Upper lobe of left lung (tissue), 6 donors: ENCODE measurements around the gene TIPARP. TPM values are rescaled to one million over a fixed set of nuclear protein-coding genes. Genes with fewer than 3 reads are reported as not detected.

Experiments
- ATAC-seq, 2 donors: fragments of 200-7000 bp; cut with Tn5 transposase; one replicate each; pipeline ENCODE4 v1.9.1; 2022; ENCODE audit warnings: mild to moderate bottlenecking in 2 of 2, moderate library complexity in 2 of 2; ENCODE audit not compliant: low FRiP score in 2 of 2
- DNase-seq, 2 donors: peaks; one replicate each; pipeline ENCODE4 v3.0.0-alpha.2; 2019 to 2020
- H3K27ac ChIP-seq, 4 donors: fragments of 200-600 bp; sonication (generic); one replicate each; pipeline ENCODE4 v1.5.1; 2016 to 2019
- H3K27me3 ChIP-seq, 4 donors: fragments of 200-600 bp; sonication (generic); one replicate each; pipeline ENCODE4 v1.5.1; 2017 to 2019
- H3K36me3 ChIP-seq, 4 donors: fragments of 200-600 bp; sonication (generic); one replicate each; pipeline ENCODE4 v1.5.1; 2016 to 2019
- H3K4me1 ChIP-seq, 4 donors: fragments of 200-600 bp; sonication (generic); one replicate each; pipeline ENCODE4 v1.5.1; 2018 to 2019
- H3K4me3 ChIP-seq, 4 donors: fragments of 200-600 bp; sonication (generic); one replicate each; pipeline ENCODE4 v1.5.1; 2017 to 2019; ENCODE audit warnings: mild to moderate bottlenecking in 2 of 4, moderate library complexity in 1 of 4
- H3K9me3 ChIP-seq, 4 donors: fragments of 200-600 bp; sonication (generic); one replicate each; pipeline ENCODE4 v1.5.1; 2018 to 2019
- CTCF ChIP-seq, 6 experiments: fragments of 450-650 bp in 4 of 6; fragments of 200-600 bp in 2 of 6; sonication (generic) in 2 of 6; IDR thresholded peaks; one replicate each; pipeline ENCODE4 v1.5.1; 2016 to 2019; ENCODE audit warnings: antibody characterized with exemption in 6 of 6
- EP300 ChIP-seq, 4 donors: sonication (generic); formaldehyde crosslinking; IDR thresholded peaks; one replicate each; pipeline ENCODE4 v1.5.1; 2017; ENCODE audit warnings: antibody characterized with exemption in 4 of 4, control low read depth in 2 of 4
- POLR2A ChIP-seq, 4 donors: fragments of 450-650 bp; IDR thresholded peaks; one replicate each; pipeline ENCODE4 v1.5.1; 2016 to 2017; ENCODE audit warnings: antibody characterized with exemption in 4 of 4, mild to moderate bottlenecking in 2 of 4
- POLR2AphosphoS5 ChIP-seq, 2 donors: sonication (generic); formaldehyde crosslinking; IDR thresholded peaks; one replicate each; pipeline ENCODE4 v1.5.1; 2017; ENCODE audit warnings: antibody characterized with exemption in 2 of 2
- WGBS, 2 donors: methylation state at CpG; one replicate each; pipeline ENCODE4 v1.1.5; 2017 to 2018; 5-methylcytosine and 5-hydroxymethylcytosine counted together
- total RNA-seq, 6 donors: library from RNA; depleted of rRNA in 4 of 6; stranded (reverse); fragments of >200 nt in 4 of 6; gene quantifications; one replicate each; pipeline versions ENCODE4 v1.1.0 to v1.2.1, GENCODE V29; 2016 to 2021
- donor health status: DM: no; HTN: no; CAD: no; lungs with moderate emphysema.
- donor health status: DM: no; HTN: yes; CAD: no; lungs with severe emphysema.

TIPARP gene
- total RNA-seq, 6 donors from 2014 or later: 21.5 to 84.7 (median 50.6) TPM

GRCh38 chr3:156749244-156749643 is 74.9 kb downstream of the TIPARP start:
- no peak for DNase-seq
- no peaks in the 10 kb centered on the region for H3K36me3 ChIP-seq

DNA sequence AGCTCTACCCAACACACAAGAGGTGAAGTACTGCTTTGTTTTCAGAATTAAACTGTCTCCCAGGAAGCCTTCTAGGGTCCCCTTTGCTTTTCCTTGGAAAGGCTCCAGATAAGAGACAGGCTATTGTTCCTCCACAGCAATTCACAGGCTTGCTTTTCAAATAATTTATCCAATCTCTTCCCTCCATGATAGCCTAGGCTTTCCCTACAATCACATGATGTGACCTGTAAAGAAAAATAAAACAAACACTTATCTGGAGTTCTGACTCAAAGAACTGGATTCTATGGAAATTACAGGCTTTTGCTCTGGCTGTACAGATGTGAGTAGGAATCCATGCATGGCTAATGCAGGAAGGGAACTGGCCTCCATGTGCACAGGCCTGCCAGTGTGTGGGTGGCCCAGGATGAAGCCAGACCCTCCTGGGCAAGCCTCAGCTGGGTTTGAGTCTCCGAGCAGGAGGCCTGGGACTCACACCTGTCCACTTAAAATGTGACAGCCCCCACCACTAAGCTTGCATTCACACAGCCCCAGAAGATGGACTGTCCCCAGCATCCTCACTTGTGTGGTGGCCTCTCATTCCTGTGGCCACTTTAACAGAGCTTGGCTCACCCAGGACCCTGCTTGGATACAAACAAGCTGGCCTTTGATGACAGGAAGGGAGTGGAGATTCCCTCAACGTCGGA is 75.9 kb downstream of the TIPARP start:
- DNase-seq (peak in 1 of 2 donors; percentile 14), ATAC-seq (peak; percentile 16 to 70)
- Histone ChIP-seq H3K36me3 (no peaks in the 10 kb centered on the region), H3K9me3 (no peaks in the 10 kb centered on the region), H3K27ac (peak overlapping the region in 2 of 4 donors; percentile 24 to 27), H3K4me3 (no peak overlapping the region), H3K4me1 (peaks cover 0 to 11% (median 7%) of the 10 kb centered on the region in 4 donors), H3K27me3 (no peaks in the 10 kb centered on the region)
- no peak for TF ChIP-seq POLR2A (IDR thresholded peaks at IDR 0.05)
- no peak for TF ChIP-seq POLR2AphosphoS5 (IDR thresholded peaks at IDR 0.05)
- TF ChIP-seq CTCF (IDR thresholded peaks at IDR 0.05): no peak
- no peak for TF ChIP-seq EP300 (IDR thresholded peaks at IDR 0.05)
- whole genome bisulfite sequencing, 2 donors: 29 to 39% methylated on average over 3 of the region's 3 CpGs

More at GRCh38 chr3:156749244-156749643, 74.9 kb downstream of the TIPARP start:
- Histone ChIP-seq H3K9me3 (no peaks in the 10 kb centered on the region), H3K4me3 (no peak overlapping the region), H3K27me3 (no peaks in the 10 kb centered on the region), H3K4me1 (peaks cover 0 to 11% (median 7%) of the 10 kb centered on the region in 4 donors), H3K27ac (no peak overlapping the region)
- WGBS, 2 donors: 49 to 57% methylated on average over 5 of the region's 5 CpGs
- TF ChIP-seq POLR2A (IDR thresholded peaks at IDR 0.05): no peak
- TF ChIP-seq CTCF (IDR thresholded peaks at IDR 0.05): no peak
- TF ChIP-seq EP300 (IDR thresholded peaks at IDR 0.05): no peak
- no peak for TF ChIP-seq POLR2AphosphoS5 (IDR thresholded peaks at IDR 0.05)
- ATAC-seq: no peak

GRCh38 chr3:156750874-156751245 is 76.5 kb downstream of the TIPARP start:
- H3K4me1 ChIP-seq: peaks cover 0 to 11% (median 7%) of the 10 kb centered on the region in 4 donors
- peak overlapping the region in 2 of 4 donors; percentile 24 to 27 for H3K27ac ChIP-seq
- no peaks in the 10 kb centered on the region for H3K27me3 ChIP-seq
- WGBS, 2 donors: 50 to 63% methylated on average over 4 of the region's 4 CpGs
- ATAC-seq (peak; percentile 21 to 53), DNase-seq (no peak)
- H3K9me3 ChIP-seq: no peaks in the 10 kb centered on the region
- no peak overlapping the region for H3K4me3 ChIP-seq
- TF ChIP-seq EP300 (IDR thresholded peaks at IDR 0.05) (no peak), CTCF (IDR thresholded peaks at IDR 0.05) (no peak), POLR2AphosphoS5 (IDR thresholded peaks at IDR 0.05) (no peak), POLR2A (IDR thresholded peaks at IDR 0.05) (no peak)
- no peaks in the 10 kb centered on the region for H3K36me3 ChIP-seq

- ATAC-seq (peak in 1 of 2 donors; percentile 92), DNase-seq (peak in 1 of 2 donors; percentile 43)
- Histone ChIP-seq H3K4me1 (peaks cover 0 to 11% (median 7%) of the 10 kb centered on the region in 4 donors), H3K36me3 (no peaks in the 10 kb centered on the region), H3K27me3 (no peaks in the 10 kb centered on the region), H3K4me3 (no peak overlapping the region), H3K9me3 (no peaks in the 10 kb centered on the region), H3K27ac (no peak overlapping the region)
- no peak for TF ChIP-seq CTCF (IDR thresholded peaks at IDR 0.05)
- TF ChIP-seq EP300 (IDR thresholded peaks at IDR 0.05): no peak
- TF ChIP-seq POLR2A (IDR thresholded peaks at IDR 0.05): no peak
- TF ChIP-seq POLR2AphosphoS5 (IDR thresholded peaks at IDR 0.05): no peak
- 32 to 38% methylated on average over 15 of the region's 15 CpGs for WGBS, 2 donors
These were observed 77.2 kb downstream of the TIPARP start for GRCh38 chr3:156751461-156752025.

Other genes with a start within 250 kb of the TIPARP start
- 100 to 1,000 TPM in 4 of 6 donors, 10 to 100 TPM in 2; 25.1 to 178 (median 132) TPM for gene SSR3, start 119.5 kb upstream of the TIPARP start, total RNA-seq
- 1 to 10 TPM; 1.0 to 9.1 (median 2.2) TPM for gene LEKR1, start 151.8 kb downstream of the TIPARP start, total RNA-seq